Left renal cortex interstitium (tissue), 4 donors: ENCODE data around the gene CD47. TPM values are rescaled to one million over a fixed set of nuclear protein-coding genes. Genes with fewer than 3 reads are reported as not detected.

Experiments
- DNase-seq, 4 donors: peaks; one replicate each; pipeline ENCODE4 v3.0.0-alpha.2; 2013; ENCODE audit warnings: low read depth in 4 of 4, low spot score in 2 of 4, missing footprints in 1 of 4
- polyA plus RNA-seq, 4 donors: library from polyadenylated mRNA; unstranded; fragments of 120-200 nt; gene quantifications; one replicate each; pipeline ENCODE4 v1.2.1, GENCODE V29; 2013; ENCODE audit not compliant: insufficient read length in 4 of 4

The CD47 gene
- polyA plus RNA-seq, 4 donors, result 59.0 to 70.4 (median 63.5) TPM

- DNase-seq, result no peak
Measured at GRCh38 chr3:108022256-108023150, 68.3 kb downstream of the CD47 start.

- no peak for DNase-seq
Measured at GRCh38 chr3:108021533-108021932, 69.3 kb downstream of the CD47 start.

GRCh38 chr3:108021131-108021530 is 69.7 kb downstream of the CD47 start:
- DNase-seq, result no peak

- no peak for DNase-seq
Measured at GRCh38 chr3:108018552-108018951, 72.3 kb downstream of the CD47 start.

GRCh38 chr3:108017587-108017986 is 73.2 kb downstream of the CD47 start:
- no peak for DNase-seq

- DNase-seq, result no peak
Measured at GRCh38 chr3:108014943-108015342, 75.9 kb downstream of the CD47 start.

- no peak for DNase-seq
Measured at GRCh38 chr3:108013141-108014055, 77.4 kb downstream of the CD47 start.

- DNase-seq, result no peak
Measured at GRCh38 chr3:108012304-108012703, 78.5 kb downstream of the CD47 start.

GRCh38 chr3:108011616-108012015 is 79.2 kb downstream of the CD47 start:
- DNase-seq, result no peak

GRCh38 chr3:108008931-108009639 is 81.7 kb downstream of the CD47 start:
- DNase-seq, result no peak

- DNase-seq, result no peak
Measured at GRCh38 chr3:108008106-108008505, 82.7 kb downstream of the CD47 start.

GRCh38 chr3:108006881-108007331 is 83.9 kb downstream of the CD47 start:
- no peak for DNase-seq

- no peak for DNase-seq
Measured at GRCh38 chr3:108006077-108006771, 84.6 kb downstream of the CD47 start.

- no peak for DNase-seq
Measured at GRCh38 chr3:108004647-108005046, 86.2 kb downstream of the CD47 start.

GRCh38 chr3:108001457-108001856 is 89.4 kb downstream of the CD47 start:
- no peak for DNase-seq

- DNase-seq, result no peak
Measured at GRCh38 chr3:107999215-107999775, 91.5 kb downstream of the CD47 start.

GRCh38 chr3:107997671-107998070 is 93.2 kb downstream of the CD47 start:
- no peak for DNase-seq

- DNase-seq, result no peak
Measured at GRCh38 chr3:107995823-107996222, 95.0 kb downstream of the CD47 start.

GRCh38 chr3:107994956-107995715 is 95.7 kb downstream of the CD47 start:
- DNase-seq, result no peak
